PC-9 (cell line): ENCODE results near the gene PUS10. TPM values are rescaled to one million over a fixed set of nuclear protein-coding genes. Genes with fewer than 3 reads are reported as not detected.
"Not testable (repeated sequence)": the region's sequence is repeated elsewhere in the genome, so short reads cannot be mapped to it uniquely, and the experiment has no call there.

Experiments used
- BruUV-seq: library from RNA; stranded (reverse); fragments of 400-500 nt; replicated peaks from 2 replicates; lab custom pipeline; 2021; lab: Mats Ljungman, UMichigan
- CTCF ChIA-PET: fragments of 300-600 bp; sonication (Branson Sonifier 250); formaldehyde crosslinking; loops from one replicate; lab custom pipeline; 2022; ENCODE audit warnings: antibody characterized with exemption; lab: Charles Lee
- POLR2A ChIA-PET: fragments of 300-600 bp; sonication (Branson Sonifier 250); formaldehyde crosslinking; loops from one replicate; lab custom pipeline; 2022; ENCODE audit warnings: antibody characterized with exemption; ENCODE audit not compliant: unreplicated experiment; lab: Charles Lee
- DNase-seq, 2 experiments: peaks; one replicate each; pipeline versions ENCODE4 v3.0.0 to v3.0.0-alpha.2; 2015 to 2022; ENCODE audit warnings: mixed read lengths in 1 of 2
- H2AFZ ChIP-seq: fragments of 200-600 bp; sonication (generic); 2 replicates; pipeline ENCODE4 v1.8.1; 2017; ENCODE audit warnings: antibody characterized with exemption
- H3F3A ChIP-seq: fragments of 200-600 bp; sonication (generic); 2 replicates; pipeline ENCODE4 v1.8.1; 2017; ENCODE audit warnings: antibody characterized with exemption, mild to moderate bottlenecking, low read depth; ENCODE audit not compliant: insufficient read depth
- H3K27ac ChIP-seq: fragments of 200-600 bp; sonication (generic); 2 replicates; pipeline ENCODE4 v1.6.1; 2016; ENCODE audit warnings: mixed run types
- H3K27me3 ChIP-seq: fragments of 200-600 bp; sonication (generic); 2 replicates; pipeline ENCODE4 v1.6.1; 2016; ENCODE audit warnings: low read depth, mixed run types; ENCODE audit not compliant: insufficient read depth
- H3K36me3 ChIP-seq: fragments of 200-600 bp; sonication (generic); 2 replicates; pipeline ENCODE4 v1.6.1; 2016; ENCODE audit warnings: low read depth, mixed run types
- H3K4me1 ChIP-seq: fragments of 200-600 bp; sonication (generic); replicated peaks from 2 replicates; pipeline ENCODE4 v1.6.1; 2016; ENCODE audit warnings: mixed run types; ENCODE audit not compliant: insufficient read depth
- H3K4me2 ChIP-seq: fragments of 200-600 bp; sonication (generic); 2 replicates; pipeline ENCODE4 v1.6.1; 2017; ENCODE audit warnings: mixed run types
- H3K4me3 ChIP-seq: fragments of 200-600 bp; sonication (generic); 2 replicates; pipeline ENCODE4 v1.6.1; 2016; ENCODE audit warnings: mixed run types
- H3K79me2 ChIP-seq: fragments of 200-600 bp; sonication (generic); 2 replicates; pipeline ENCODE4 v1.6.1; 2017; ENCODE audit warnings: low read depth, mixed run types
- H3K9me2 ChIP-seq: fragments of 200-600 bp; sonication (generic); 2 replicates; pipeline ENCODE4 v1.8.1; 2017; ENCODE audit warnings: mild to moderate bottlenecking; ENCODE audit not compliant: insufficient read depth
- H3K9me3 ChIP-seq: fragments of 200-600 bp; sonication (generic); 2 replicates; pipeline ENCODE4 v1.8.1; 2016; ENCODE audit warnings: low read depth; ENCODE audit not compliant: insufficient read depth
- H4K20me1 ChIP-seq: fragments of 200-600 bp; sonication (generic); 2 replicates; pipeline ENCODE4 v1.8.1; 2017; ENCODE audit not compliant: insufficient read depth
- CTCF ChIP-seq: fragments of 200-600 bp; sonication (generic); conservative IDR thresholded peaks from 2 replicates; pipeline ENCODE4 v1.6.1; 2017; ENCODE audit warnings: mixed run types, antibody characterized with exemption, mild to moderate bottlenecking, moderate library complexity
- EZH2 ChIP-seq: fragments of 200-600 bp; sonication (generic); IDR thresholded peaks from 2 replicates; pipeline ENCODE4 v1.8.0; 2017; ENCODE audit warnings: antibody characterized with exemption, low read depth
- intact Hi-C: fragments of 100-400 bp; cut with micrococcal nuclease; formaldehyde crosslinking; loops from one replicate; pipeline ENCODE4 v1.10.0; 2022; ENCODE audit not compliant: unreplicated experiment
- total RNA-seq: library from RNA; stranded (reverse); gene quantifications from 2 replicates; pipeline ENCODE4 v1.2.3, GENCODE V29; 2021

The PUS10 gene
- total RNA-seq, 1 experiment from 2014 or later = 5.1 TPM

- no peaks in the 10 kb centered on the region for H3K9me3 ChIP-seq
- H3K9me2 ChIP-seq = no peaks in the 10 kb centered on the region
- DNase-seq = no peak
- no peaks in the 10 kb centered on the region for H3K79me2 ChIP-seq
- H3F3A ChIP-seq = no peaks in the 10 kb centered on the region
- intact Hi-C loops = no loop called here
- H3K27me3 ChIP-seq = no peaks in the 10 kb centered on the region
- 0 out of 2 replicates have a peak, but pooled peaks cover 5% of the 10 kb centered on the region for H4K20me1 ChIP-seq
- no peaks in the 10 kb centered on the region for H3K4me1 ChIP-seq
- POLR2A ChIA-PET = no interaction called here
- BruUV-seq = no TSS peak
- no peak overlapping the region for H3K4me2 ChIP-seq
- H3K36me3 ChIP-seq = no peaks in the 10 kb centered on the region
- no peak overlapping the region for H3K27ac ChIP-seq
- no peak overlapping the region for H3K4me3 ChIP-seq
- no peak overlapping the region for H2AFZ ChIP-seq
- TF ChIP-seq CTCF (no peak), EZH2 (no peak)
- CTCF ChIA-PET = no interaction called here
Observed at GRCh38 chr2:60936757-60937156, 81.3 kb downstream of the PUS10 start.

- BruUV-seq = no TSS peak
Observed at GRCh38 chr2:60934165-60934722, 83.8 kb downstream of the PUS10 start.

GRCh38 chr2:60932954-60933353, 85.1 kb downstream of the PUS10 start:
- H3K4me1 ChIP-seq = no peaks in the 10 kb centered on the region
- no peaks in the 10 kb centered on the region for H3K79me2 ChIP-seq
- no peaks in the 10 kb centered on the region for H3F3A ChIP-seq
- no peaks in the 10 kb centered on the region for H3K9me3 ChIP-seq
- CTCF ChIA-PET = no interaction called here
- H4K20me1 ChIP-seq = no peaks in the 10 kb centered on the region
- POLR2A ChIA-PET = no interaction called here
- no peaks in the 10 kb centered on the region for H3K9me2 ChIP-seq
- TF ChIP-seq CTCF (no peak), EZH2 (no peak)
- H3K4me2 ChIP-seq = no peak overlapping the region
- BruUV-seq = no TSS peak
- no peaks in the 10 kb centered on the region for H3K27me3 ChIP-seq
- no peak overlapping the region for H3K4me3 ChIP-seq
- intact Hi-C loops = no loop called here
- no peak overlapping the region for H2AFZ ChIP-seq
- no peak overlapping the region for H3K27ac ChIP-seq
- no peak for DNase-seq
- no peaks in the 10 kb centered on the region for H3K36me3 ChIP-seq

More at GRCh38 chr2:60934165-60934722, 83.8 kb downstream of the PUS10 start:
- Histone ChIP-seq H3K9me2 (no peaks in the 10 kb centered on the region), H3K27ac (no peak overlapping the region), H3K79me2 (no peaks in the 10 kb centered on the region), H2AFZ (no peak overlapping the region), H3K27me3 (no peaks in the 10 kb centered on the region), H3K4me1 (no peaks in the 10 kb centered on the region), H3K36me3 (no peaks in the 10 kb centered on the region), H3F3A (no peaks in the 10 kb centered on the region), H3K9me3 (no peaks in the 10 kb centered on the region), H4K20me1 (0 out of 2 replicates have a peak, but pooled peaks cover 1% of the 10 kb centered on the region), H3K4me3 (no peak overlapping the region), H3K4me2 (no peak overlapping the region)
- TF ChIP-seq EZH2 (no peak), CTCF (no peak)
- POLR2A ChIA-PET = no interaction called here
- intact Hi-C loops = no loop called here
- DNase-seq = no peak
- CTCF ChIA-PET = no interaction called here

GRCh38 chr2:60932061-60932460, 86.0 kb downstream of the PUS10 start:
- H3K79me2 ChIP-seq, H3K9me3 ChIP-seq, BruUV-seq, H3K4me3 ChIP-seq, DNase-seq, H3K4me2 ChIP-seq, H4K20me1 ChIP-seq, H3K27ac ChIP-seq, H3K27me3 ChIP-seq, H3K9me2 ChIP-seq, CTCF ChIA-PET, H3F3A ChIP-seq, H3K36me3 ChIP-seq, intact Hi-C loops, POLR2A ChIA-PET, H2AFZ ChIP-seq, H3K4me1 ChIP-seq: not testable (repeated sequence)
